Mucosa of rectum (tissue), 2 donors: ENCODE results near the gene IMMT.
A peak's percentile ranks its signal among the peaks of the same experiment; 100 is the strongest.

ENCODE experiments used
- H3K27ac ChIP-seq, 2 donors: one replicate each; pipeline ENCODE4 v1.7.0; 2013; ENCODE audit warnings: inconsistent platforms in 2 of 2, low read depth in 2 of 2, low read length in 2 of 2
- H3K27me3 ChIP-seq, 2 donors: one replicate each; pipeline ENCODE4 v1.7.0; 2013; ENCODE audit warnings: low read length in 2 of 2; ENCODE audit not compliant: control insufficient read depth in 2 of 2, insufficient read depth in 2 of 2
- H3K36me3 ChIP-seq, 2 donors: one replicate each; pipeline ENCODE4 v1.7.0; 2013; ENCODE audit warnings: low read length in 2 of 2; ENCODE audit not compliant: control insufficient read depth in 2 of 2, insufficient read depth in 2 of 2
- H3K4me1 ChIP-seq, 2 donors: one replicate each; pipeline ENCODE4 v1.7.0; 2013; ENCODE audit warnings: low read length in 2 of 2, mild to moderate bottlenecking in 1 of 2; ENCODE audit not compliant: control insufficient read depth in 2 of 2, insufficient read depth in 2 of 2
- H3K4me3 ChIP-seq, 2 donors: one replicate each; pipeline ENCODE4 v1.7.0; 2013; ENCODE audit warnings: low read length in 2 of 2
- H3K9ac ChIP-seq, 2 donors: one replicate each; pipeline ENCODE4 v1.7.0; 2013; ENCODE audit warnings: low read length in 2 of 2, low read depth in 1 of 2, mild to moderate bottlenecking in 1 of 2
- H3K9me3 ChIP-seq, 2 donors: one replicate each; pipeline ENCODE4 v1.7.0; 2013; ENCODE audit warnings: low read length in 2 of 2; ENCODE audit not compliant: control insufficient read depth in 2 of 2
- donor health status: healthy.
- donor health status: Normal muscosa, but diverticular disease.

The IMMT gene

GRCh38 chr2:86216575-86217555 is 21.6 kb upstream of the IMMT start:
- Histone ChIP-seq H3K27me3 (no peaks in the 10 kb centered on the region), H3K9me3 (no peaks in the 10 kb centered on the region), H3K4me3 (no peak overlapping the region), H3K9ac (no peak overlapping the region), H3K36me3 (peaks cover 5 to 11% of the 10 kb centered on the region in 2 donors), H3K4me1 (peaks cover 23 to 27% of the 10 kb centered on the region in 2 donors), H3K27ac (no peak overlapping the region)

DNA sequence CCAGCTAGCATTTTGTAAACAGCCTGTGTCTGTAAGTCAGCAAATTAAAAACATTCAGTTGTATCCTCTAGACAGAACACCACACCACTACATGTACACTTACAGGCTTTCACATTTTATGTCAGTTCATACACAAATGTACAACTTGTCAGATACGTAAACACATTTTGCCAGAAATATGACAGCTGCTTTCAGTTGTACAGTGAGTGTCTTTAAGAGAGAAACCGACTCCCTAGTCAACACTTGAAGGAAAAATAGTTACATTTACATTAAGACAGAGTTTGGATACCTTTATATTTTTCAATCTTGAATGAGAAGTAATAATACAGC is 19.2 kb upstream of the IMMT start:
- H3K4me1 ChIP-seq: peaks cover 24 to 31% of the 10 kb centered on the region in 2 donors
- H3K27me3 ChIP-seq: no peaks in the 10 kb centered on the region
- H3K9me3 ChIP-seq: no peaks in the 10 kb centered on the region
- H3K36me3 ChIP-seq: peaks cover 12 to 28% of the 10 kb centered on the region in 2 donors
- H3K27ac ChIP-seq: peak overlapping the region in 1 of 2 donors; percentile 23
- H3K9ac ChIP-seq: no peak overlapping the region
- H3K4me3 ChIP-seq: no peak overlapping the region

DNA sequence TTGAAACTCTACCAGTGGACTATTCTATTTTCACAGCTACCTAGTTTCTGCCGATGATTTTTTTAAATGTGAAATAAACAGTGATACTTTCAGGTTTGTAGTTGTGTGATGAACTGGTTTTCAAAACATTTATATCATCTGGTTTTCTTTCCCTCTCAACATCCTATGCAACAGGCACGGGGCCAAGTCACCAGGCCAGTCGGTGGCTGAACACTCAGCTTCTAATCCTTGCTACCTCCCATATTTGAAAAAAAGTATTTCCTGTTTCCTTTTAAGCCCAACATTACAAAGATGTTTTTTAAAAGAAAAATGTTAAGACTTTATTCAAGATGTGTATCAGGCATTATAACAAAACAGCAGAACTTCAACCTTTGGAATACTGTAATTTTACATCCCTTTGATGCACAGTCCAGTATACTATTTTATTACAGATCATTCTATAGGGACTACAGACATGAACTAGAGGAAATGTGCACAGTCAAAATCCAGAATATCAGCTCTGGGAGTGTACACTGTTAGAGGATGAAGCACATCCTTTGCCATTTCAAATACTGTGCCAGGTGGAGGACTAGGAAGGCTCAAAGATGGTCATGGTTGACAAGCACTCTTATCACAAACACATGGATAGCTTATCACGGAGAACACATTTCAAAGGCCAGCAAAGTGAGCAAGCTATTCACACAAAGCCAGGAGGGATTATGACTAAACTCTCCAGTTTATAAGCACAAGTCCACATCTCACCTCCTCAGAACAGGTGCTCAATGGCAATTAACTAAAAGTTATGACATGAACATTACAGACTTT is 18.6 kb upstream of the IMMT start:
- H3K9me3 ChIP-seq: no peaks in the 10 kb centered on the region
- H3K27ac ChIP-seq: peak overlapping the region; percentile 23 to 50
- no peak overlapping the region for H3K4me3 ChIP-seq
- peak overlapping the region in 1 of 2 donors; percentile 2 for H3K9ac ChIP-seq
- H3K4me1 ChIP-seq: peaks cover 24 to 31% of the 10 kb centered on the region in 2 donors
- H3K36me3 ChIP-seq: peaks cover 17 to 32% of the 10 kb centered on the region in 2 donors
- H3K27me3 ChIP-seq: no peaks in the 10 kb centered on the region

- Histone ChIP-seq H3K9me3 (no peaks in the 10 kb centered on the region), H3K4me1 (peaks cover 24 to 31% of the 10 kb centered on the region in 2 donors), H3K27me3 (no peaks in the 10 kb centered on the region), H3K27ac (peak overlapping the region; percentile 39 to 50), H3K9ac (no peak overlapping the region), H3K36me3 (peaks cover 25 to 39% of the 10 kb centered on the region in 2 donors), H3K4me3 (no peak overlapping the region)
These were observed 17.8 kb upstream of the IMMT start for GRCh38 chr2:86213056-86213455.

GRCh38 chr2:86211796-86212188 is 16.5 kb upstream of the IMMT start:
- Histone ChIP-seq H3K4me1 (peaks cover 24 to 31% of the 10 kb centered on the region in 2 donors), H3K36me3 (peaks cover 36 to 52% of the 10 kb centered on the region in 2 donors), H3K27me3 (no peaks in the 10 kb centered on the region)

GRCh38 chr2:86211033-86211795 is 16.0 kb upstream of the IMMT start:
- no peak overlapping the region for H3K27ac ChIP-seq
- peaks cover 24 to 31% of the 10 kb centered on the region in 2 donors for H3K4me1 ChIP-seq
- H3K27me3 ChIP-seq: no peaks in the 10 kb centered on the region
- H3K36me3 ChIP-seq: peaks cover 41 to 58% of the 10 kb centered on the region in 2 donors
- H3K9me3 ChIP-seq: no peaks in the 10 kb centered on the region
- no peak overlapping the region for H3K9ac ChIP-seq
- no peak overlapping the region for H3K4me3 ChIP-seq

More at GRCh38 chr2:86211796-86212188, 16.5 kb upstream of the IMMT start:
- no peaks in the 10 kb centered on the region for H3K9me3 ChIP-seq
- no peak overlapping the region for H3K9ac ChIP-seq
- H3K27ac ChIP-seq: no peak overlapping the region
- no peak overlapping the region for H3K4me3 ChIP-seq

DNA sequence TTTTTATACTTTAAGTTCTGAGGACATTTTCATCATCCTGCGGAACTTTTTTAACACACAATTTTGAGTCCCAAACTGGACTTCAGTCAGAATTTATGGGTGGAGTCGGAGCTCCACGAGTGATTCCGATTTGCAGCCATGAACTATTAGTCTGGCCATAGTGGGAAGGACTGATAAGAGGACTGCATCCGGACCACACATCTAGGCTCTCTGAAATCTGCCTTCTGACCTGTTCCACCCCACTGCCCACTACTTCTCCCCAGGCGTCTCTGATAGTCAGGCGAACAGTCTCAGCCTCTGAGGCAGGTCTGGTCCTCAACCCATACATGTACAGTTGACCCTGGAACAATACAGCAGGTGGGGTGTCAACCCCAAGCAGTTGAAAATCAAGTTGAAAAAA is 9.2 kb upstream of the IMMT start:
- Histone ChIP-seq H3K4me1 (peaks cover 6 to 7% of the 10 kb centered on the region in 2 donors), H3K9me3 (no peaks in the 10 kb centered on the region), H3K9ac (no peak overlapping the region), H3K27ac (no peak overlapping the region), H3K27me3 (no peaks in the 10 kb centered on the region), H3K36me3 (peaks cover 29 to 31% of the 10 kb centered on the region in 2 donors), H3K4me3 (no peak overlapping the region)

- Histone ChIP-seq H3K9me3 (no peaks in the 10 kb centered on the region), H3K27ac (no peak overlapping the region), H3K9ac (no peak overlapping the region), H3K27me3 (no peaks in the 10 kb centered on the region), H3K4me3 (no peak overlapping the region), H3K4me1 (peaks cover 6 to 7% of the 10 kb centered on the region in 2 donors), H3K36me3 (peaks cover 21 to 23% of the 10 kb centered on the region in 2 donors)
These were observed 8.4 kb upstream of the IMMT start for GRCh38 chr2:86203614-86204013.

- H3K27ac ChIP-seq: no peak overlapping the region
- H3K4me1 ChIP-seq: peaks cover 6 to 7% of the 10 kb centered on the region in 2 donors
These were observed 7.4 kb upstream of the IMMT start for GRCh38 chr2:86202702-86203101.

More at GRCh38 chr2:86202702-86203101, 7.4 kb upstream of the IMMT start:
- Histone ChIP-seq H3K4me3 (no peak overlapping the region), H3K9ac (no peak overlapping the region), H3K36me3 (peaks cover 13 to 15% of the 10 kb centered on the region in 2 donors), H3K27me3 (no peaks in the 10 kb centered on the region), H3K9me3 (no peaks in the 10 kb centered on the region)
